Measurements from ENCODE around the gene RBBP8NL.

RBBP8NL gene

DNA sequence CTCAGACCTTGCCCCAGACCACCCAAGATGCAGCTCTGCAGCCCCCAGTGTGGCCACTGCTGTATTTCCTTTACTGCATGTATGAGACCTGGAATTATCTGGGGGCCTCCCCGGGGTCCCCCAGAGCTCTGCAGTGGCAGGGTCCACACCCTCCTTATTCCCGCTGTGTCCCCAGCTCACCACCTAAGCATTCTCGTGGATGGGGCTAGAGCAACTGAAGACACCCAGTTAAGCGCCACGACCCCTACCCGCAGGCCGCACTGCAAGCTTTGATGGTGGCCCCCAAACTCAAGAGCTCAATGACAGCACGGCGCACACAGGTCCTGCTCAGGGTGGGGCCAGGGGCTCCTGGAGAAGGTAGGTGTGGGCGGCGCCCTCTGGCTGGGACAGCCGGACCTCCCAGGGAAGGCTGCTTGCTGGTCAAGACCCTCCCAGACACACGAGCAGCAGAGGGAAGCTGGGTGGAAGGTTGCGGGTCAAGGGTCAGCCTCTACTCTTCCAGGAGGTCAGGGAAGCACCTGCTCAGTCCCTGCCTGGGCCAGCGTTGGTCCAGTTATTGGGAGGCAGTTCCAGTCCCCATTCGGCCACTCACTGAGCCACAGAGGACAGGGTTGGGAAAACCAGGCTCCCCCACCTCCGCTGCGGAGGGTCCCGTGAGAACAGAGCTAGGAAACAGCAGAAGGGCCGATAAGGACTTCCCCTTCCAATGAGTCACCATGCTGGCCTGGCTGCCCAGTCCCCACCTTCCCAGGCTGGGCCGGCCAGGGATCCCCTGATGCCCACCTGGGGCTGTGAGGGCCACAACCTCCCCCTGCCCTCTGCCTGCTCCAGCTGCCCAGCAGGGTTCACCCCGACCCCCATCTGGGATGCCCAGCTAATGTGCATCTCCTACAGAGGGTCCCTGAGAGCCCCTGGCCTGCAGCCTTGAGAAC lies 63.2 kb downstream of the RBBP8NL start:
- no peak for TF ChIP-seq CTCF (IDR thresholded peaks at IDR 0.05)

- TF ChIP-seq CTCF (IDR thresholded peaks at IDR 0.05): no peak
Measured at GRCh38 chr20:62362991-62363919, 64.1 kb downstream of the RBBP8NL start.

DNA sequence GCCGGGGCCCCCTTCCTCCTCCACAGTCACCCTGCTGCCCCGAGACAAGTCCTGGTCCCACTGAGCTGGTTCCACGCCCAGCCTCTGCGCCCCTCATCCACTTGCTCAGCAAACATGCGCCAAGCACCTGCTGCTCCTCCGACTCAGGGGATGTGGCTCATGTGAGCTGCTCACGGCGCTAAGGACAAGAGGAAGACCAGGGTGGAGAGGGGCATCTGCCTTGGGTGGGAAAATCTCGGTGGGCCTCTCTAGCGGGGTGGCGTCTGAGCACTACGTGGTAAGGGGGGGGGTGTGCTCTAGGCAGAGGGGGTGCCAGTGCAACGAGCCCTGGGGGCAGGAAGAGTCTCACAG lies 64.8 kb downstream of the RBBP8NL start:
- no peak for TF ChIP-seq CTCF (IDR thresholded peaks at IDR 0.05)

DNA sequence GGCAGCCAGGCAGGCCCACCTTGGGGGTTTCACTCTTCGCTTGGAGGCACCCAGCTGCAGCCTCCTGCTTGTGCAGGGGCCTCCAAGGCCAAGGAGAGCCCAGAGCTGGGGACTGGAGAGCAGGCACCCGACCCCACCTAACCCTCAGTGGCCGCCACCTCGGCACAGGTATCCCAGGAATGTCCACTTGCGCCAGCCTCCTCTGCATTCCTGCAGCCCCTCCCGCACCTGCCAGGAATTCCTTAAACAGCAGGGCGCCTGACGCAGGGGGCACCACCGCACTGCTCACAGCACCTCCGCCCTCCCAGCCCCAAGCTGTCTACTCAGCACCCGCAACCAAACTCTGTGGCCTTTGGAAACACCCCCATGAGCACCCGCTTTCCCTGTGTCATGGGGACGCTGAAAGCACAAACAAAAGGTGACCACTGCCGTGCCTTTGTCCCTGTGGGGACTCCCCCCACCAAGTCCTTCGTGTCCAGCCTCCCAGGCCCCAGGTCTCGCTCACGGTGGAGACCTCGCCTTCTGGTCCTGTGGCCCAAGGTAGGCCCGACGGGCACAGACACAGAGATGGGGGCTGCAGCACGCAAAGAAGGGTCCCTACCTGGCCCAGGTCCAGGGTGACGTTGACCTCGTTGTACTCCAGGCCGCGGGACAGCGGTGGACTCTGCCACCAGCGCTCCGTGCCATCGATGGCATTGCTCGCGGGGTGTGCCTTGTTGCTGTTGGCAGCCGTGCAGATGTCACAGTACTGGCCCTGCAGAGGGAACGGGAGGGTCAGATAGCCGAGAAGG lies 65.3 kb downstream of the RBBP8NL start:
- TF ChIP-seq CTCF (IDR thresholded peaks at IDR 0.05): no peak

DNA sequence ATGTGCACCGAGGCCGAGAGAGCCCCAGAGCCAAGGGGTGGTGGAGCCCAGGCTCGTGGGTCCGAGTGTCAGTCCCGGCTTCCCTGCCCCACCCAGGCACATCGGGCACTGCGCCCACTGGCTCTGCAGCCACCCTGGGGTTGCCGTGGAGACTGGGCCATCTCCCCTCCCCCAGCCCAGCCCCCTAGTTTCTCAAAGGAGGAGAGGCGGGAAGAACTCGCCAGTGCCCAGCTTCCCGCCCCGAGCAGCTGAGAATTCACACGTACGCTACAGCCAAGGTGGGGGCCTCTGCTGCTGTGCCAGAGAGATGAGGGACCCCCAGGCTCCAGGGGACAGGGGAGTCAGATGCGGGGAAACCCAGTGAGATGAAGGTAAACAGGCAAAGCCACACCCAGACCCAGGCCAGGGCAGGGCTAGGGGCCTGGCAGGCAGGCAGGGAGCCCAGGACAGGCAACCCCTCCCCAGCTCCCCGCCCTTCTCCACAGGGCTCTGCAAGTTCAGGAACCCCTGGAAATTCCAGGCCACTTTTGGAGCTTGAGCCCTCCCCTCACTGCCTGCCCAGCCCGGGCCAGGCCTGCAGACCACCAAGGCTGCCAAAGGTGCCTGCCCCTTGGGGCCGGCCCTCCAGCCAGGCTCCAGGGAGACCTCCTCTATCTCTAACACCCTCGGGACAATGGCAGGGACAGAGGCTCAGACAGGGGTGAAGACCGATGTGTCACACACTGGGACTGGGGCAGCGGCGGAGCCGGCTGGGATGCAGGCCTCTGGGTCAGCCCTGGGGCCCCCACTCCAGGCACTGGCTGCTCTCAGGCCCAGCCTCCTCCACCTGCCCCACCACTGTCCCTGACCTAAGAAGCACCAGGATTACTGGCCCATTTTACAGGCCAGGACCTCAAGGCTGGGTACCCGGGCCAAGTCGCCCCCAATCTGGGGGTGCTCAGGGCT lies 66.2 kb downstream of the RBBP8NL start:
- TF ChIP-seq CTCF (IDR thresholded peaks at IDR 0.05): no peak

Data from LNCAP (cell line).